GM18951 (cell line): Measurements from ENCODE around the gene ZFHX3.

Experiments
- POLR2A ChIP-seq: IDR thresholded peaks from 4 replicates; pipeline ENCODE4 v1.6.1; 2011; ENCODE audit warnings: mild to moderate bottlenecking; ENCODE audit not compliant: insufficient read length, insufficient read depth; ENCODE audit errors: extremely low read depth
- in situ Hi-C: fragments of 300-500 bp; cut with MboI; formaldehyde crosslinking; loops from one replicate; pipeline ENCODE4 v1.12.0; 2022; ENCODE audit warnings: low sequenced_read_pairs, mixed read lengths, inconsistent platforms; ENCODE audit not compliant: unreplicated experiment

The ZFHX3 gene

DNA sequence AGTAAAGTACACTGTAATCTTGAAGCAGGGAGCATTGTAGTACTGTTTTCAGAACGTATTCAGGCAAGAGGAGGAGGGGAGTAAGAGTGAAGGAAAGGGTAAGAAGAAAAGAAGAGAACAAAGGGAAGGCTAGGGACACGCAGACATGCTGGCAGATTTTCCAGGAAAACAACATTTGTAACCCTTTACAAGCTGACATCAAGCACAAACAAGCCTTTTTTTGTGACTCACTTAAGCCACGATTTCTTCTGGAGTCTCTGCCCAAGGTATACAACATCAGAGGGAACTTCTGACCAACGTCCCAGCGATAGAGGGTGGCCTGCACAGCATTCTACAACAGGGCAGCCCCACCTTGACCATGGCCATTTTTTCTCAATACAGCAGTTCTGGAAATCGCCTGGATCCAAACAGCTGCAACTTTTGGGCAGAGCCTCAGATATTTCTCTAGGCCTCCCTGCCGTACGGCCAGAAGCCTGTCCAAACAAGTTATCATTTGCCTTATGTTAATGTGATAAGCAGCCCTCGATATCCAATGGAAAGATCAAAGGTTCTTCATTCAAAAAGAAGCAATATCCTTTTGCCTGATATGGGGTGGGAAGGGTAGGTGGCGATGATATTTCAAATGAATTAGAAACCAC lies 247.3 kb downstream of the ZFHX3 start:
- in situ Hi-C loops, result no loop called here
- no peak for TF ChIP-seq POLR2A

DNA sequence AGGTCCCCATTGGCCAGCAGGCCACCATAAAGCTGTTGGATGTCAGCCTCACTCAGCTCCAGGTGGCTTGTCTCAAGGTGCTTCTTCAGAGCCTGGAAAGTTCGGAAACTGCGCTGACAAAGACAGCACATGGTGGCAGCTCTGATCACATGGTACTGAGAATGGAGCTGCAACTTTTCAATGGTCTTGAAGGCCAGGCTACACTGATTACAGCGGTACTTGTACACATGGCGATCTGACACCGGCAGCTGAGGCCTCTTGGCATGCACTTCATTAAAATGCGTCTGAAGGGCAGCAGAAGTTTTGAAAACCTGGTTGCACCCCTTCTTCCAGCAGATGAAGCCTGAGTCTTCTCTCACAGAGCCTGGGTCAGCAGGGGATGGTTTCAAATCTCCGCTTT lies 249.7 kb downstream of the ZFHX3 start:
- no peak for TF ChIP-seq POLR2A
- in situ Hi-C loops, result no loop called here

DNA sequence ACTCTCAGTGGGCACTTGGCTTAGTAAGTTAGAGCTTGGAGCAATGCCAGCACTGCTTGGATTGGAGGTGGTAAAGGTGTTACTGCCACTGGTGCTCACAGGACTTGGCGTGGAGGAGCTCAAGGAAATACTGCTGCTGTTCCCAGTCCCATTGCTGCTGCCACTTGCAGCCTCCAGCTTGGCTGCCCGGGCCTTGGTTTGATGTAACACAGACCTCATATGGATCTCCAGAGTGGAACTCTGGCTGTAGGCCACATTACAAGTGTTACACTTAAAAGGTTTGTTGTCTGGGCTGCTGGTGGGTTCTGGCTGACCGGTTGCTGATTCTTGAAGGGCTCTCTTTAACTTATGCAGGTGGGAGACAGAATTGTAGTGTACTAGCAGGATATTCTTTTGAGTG lies 250.3 kb downstream of the ZFHX3 start:
- in situ Hi-C loops, result no loop called here

DNA sequence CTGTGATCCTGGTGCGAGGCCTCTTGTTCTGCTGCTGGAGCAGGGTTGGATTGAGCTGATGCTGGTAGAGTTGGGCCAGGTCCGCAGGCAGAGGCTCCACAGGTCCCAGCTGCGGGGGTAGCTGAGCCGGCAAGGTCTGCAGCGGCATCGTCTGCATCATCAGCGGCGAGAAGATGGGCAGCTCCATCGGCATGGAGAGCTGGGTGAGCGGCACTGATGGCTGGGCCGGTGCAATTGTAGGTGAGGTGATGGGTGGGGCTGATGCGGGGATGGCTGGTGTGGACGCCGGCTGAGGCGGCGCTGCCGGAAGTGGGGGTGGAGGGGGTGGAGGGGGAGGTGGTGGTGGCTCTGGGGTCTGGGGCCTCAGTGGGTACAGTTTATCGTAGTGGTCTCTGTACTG lies 251.7 kb downstream of the ZFHX3 start:
- TF ChIP-seq POLR2A, result no peak
- in situ Hi-C loops, result no loop called here

More for the DNA sequence above, 250.3 kb downstream of the ZFHX3 start:
- no peak for TF ChIP-seq POLR2A

DNA sequence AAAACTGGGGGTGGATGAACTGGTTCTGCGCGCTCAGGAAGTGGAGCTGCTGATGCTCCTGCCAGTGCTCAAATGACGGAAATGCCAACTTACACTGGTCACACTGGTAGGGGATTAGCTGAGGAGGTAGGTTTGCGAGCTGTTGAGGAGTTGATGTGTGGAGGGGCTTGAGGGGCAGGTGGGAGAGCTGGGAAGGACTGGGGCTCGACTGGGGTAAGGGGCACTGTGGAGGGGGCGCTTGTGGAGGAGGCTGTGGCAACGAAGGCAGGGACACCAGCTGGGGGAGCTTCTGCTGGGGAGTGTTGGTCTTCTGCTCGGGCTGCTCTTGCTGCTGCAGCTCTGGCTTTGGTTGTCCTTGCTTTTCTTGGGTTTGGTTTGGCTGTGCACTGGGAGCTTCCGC lies 252.9 kb downstream of the ZFHX3 start:
- TF ChIP-seq POLR2A, result no peak
- in situ Hi-C loops, result no loop called here

DNA sequence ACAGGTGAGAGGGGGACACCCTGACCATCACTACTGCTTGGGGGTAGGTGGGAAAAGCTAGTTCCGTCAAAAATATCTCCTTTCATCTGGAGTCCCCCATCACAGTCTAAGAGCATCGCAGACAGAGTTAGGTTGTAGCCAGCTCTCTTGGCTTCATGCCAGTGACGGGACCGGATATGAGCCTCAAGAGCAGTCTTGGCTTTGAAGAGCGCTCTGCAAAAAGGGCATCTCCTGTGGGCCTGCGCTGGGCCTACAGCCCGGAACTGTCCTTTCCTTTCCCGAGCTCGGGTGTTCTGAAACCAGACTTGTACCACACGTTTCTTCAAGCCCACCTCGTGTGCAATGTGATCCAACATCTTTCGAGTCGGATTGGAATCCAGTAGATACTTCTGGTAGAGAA lies 253.6 kb downstream of the ZFHX3 start:
- TF ChIP-seq POLR2A, result no peak
- in situ Hi-C loops, result no loop called here

DNA sequence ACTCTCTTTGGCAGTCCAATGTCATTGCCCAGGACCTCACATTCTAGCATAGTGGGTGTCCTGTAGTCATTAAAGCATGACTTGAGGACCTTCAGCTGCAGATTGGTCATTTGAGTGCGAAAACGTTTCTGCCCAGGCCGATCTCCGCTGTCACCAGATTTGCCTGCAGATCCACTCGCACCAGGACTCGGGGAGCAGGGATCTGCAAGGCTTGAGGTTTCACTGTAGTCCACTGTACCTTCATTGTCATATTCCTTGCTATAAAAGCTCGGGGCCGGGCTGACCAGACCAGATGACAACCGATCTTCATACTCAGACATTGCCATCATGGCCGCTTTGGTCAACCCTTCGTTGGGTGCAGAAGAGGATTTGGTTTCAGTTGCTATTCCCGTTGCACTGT lies 254.2 kb downstream of the ZFHX3 start:
- no peak for TF ChIP-seq POLR2A
- in situ Hi-C loops, result no loop called here

DNA sequence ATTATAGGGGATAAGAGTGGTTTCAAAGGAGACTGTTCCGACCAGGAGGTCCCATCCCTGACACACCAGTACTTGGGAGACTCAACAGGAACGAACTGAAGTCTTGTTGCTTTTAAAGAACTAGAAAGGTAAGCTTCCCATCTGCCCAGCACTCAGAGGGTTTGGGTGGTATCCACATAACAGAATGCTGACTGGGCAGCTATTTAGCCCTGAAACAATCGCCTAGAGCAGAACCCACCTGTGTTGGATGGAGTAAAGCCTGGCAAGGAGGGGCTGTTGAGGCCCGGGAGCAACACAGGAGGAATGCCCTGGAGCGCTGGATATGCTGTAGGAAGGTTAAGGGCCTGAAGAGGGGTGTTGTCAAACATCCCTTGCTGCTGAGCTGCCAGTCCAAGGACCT lies 254.9 kb downstream of the ZFHX3 start:
- TF ChIP-seq POLR2A, result no peak
- in situ Hi-C loops, result no loop called here

DNA sequence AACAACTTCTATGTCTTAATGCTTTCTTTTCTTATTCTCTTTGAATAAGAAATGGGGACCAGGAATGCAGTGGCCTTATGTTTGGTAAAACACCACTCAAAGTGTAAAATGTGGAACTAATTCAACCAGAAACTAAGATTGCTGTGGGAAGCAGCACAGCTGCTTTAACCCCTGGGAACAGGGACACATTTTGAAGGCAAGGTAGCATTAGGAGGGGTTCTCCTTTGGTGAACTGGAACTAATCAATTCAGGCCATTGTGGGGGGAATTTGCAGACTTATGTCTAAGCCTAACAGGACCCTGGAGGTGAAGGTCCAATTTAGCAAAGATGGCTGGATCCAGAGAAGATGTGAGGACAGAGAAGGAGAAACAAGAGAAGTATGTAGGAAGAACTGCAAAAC lies 256.1 kb downstream of the ZFHX3 start:
- TF ChIP-seq POLR2A, result no peak

DNA sequence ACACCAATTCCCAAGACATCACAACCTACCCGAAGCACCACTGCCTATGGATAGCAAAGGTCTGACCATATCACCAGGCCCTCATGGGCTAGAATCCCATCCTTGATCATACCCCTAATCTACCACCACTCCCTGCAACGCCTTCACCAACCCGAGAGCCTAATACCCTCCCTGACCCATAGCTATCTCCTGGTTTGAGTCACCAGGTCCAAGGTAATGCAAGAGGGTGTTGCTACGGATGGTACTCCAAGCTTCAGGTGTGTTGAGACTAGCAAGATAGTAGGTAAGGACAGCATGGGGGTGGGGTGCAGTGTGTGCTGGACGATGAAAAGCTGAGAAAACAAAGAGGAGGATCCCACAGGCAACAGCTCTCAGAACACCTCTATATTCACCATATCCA lies 258.0 kb downstream of the ZFHX3 start:
- TF ChIP-seq POLR2A, result no peak
- in situ Hi-C loops, result no loop called here

More for the DNA sequence above, 256.1 kb downstream of the ZFHX3 start:
- in situ Hi-C loops, result no loop called here

DNA sequence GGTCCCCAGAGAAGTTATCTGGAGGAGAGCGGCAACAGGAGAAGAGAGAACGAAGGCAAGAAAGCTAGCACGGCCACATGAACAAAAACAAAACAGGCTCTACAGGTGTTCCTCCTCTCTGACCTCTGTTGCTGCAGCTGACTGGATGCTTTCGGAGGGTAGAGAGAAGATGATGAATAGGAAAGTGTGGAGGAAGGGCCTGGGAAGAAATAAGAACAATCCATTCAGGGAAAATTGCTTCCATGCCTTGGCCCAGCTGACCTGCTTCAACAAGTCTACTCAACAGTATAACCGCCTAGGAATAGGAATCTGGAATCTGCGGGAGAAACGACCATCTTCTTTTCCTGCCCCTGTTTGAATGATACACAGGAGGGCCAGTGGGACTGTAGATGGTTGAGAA lies 258.5 kb downstream of the ZFHX3 start:
- no peak for TF ChIP-seq POLR2A
- in situ Hi-C loops, result no loop called here

DNA sequence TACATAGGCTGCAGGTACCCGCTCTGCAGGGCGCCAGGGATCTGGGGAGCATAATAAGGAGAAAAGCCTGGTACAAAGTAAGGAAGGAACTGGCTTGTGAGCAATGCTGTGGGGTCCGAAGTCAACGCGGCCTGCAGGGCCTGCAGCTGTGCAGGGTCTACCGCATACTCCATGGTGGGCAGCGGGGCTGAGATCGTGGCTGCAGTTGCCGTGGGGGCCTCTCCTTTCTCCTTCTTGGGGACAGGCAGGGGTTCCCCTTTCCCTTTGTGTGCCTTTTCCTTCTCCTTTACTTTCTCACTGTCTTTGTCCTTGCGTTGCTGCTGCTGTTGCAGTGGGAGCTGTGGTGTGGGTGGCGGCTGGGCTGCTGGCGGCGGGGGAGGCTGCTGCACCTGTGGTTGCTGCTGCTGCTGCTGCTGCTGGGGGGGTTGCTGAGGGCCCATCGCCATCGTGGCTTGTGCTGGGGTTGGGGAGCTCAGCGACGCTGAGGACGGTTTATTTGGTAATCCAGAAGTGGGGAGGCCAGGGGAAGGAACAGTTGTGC lies 259.6 kb downstream of the ZFHX3 start:
- in situ Hi-C loops, result no loop called here
- no peak for TF ChIP-seq POLR2A

DNA sequence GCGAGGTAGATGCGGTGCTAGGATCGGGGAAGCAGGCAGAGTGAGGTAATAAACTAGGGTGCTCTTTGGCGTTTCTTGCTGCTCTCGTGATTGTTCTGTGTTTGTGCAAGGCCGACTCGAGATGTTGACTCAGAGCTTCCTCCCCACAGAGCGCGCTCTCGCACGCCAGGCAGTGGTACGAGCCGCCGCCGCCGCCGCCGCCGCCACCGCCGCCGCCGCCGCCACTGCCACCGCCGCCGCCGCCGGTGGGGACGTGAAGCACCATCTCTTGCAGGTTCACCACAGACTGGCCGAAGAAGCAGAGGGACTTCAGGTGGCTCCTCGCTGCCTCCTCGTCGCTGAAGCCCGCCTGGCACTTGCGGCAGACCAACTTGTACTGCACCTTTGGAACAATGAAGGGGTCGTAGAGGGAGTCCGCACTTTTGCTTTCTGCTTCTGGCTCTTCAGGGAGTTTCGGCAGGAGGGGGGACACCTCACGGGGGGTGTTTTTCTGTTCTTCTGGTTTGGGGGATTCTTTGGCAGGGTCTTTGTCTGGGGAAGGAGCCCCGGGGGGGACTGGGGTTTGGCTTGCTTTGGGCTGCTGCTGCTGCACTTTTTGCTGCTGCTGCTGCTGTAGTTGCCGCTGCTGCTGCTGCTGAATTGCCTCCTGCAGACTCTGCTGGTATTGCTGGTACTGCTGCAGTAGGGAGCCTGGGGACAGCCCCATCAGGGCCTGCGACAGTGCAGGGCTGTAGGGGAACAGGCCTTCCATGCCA lies 260.2 kb downstream of the ZFHX3 start:
- TF ChIP-seq POLR2A, result no peak
- in situ Hi-C loops, result no loop called here

DNA sequence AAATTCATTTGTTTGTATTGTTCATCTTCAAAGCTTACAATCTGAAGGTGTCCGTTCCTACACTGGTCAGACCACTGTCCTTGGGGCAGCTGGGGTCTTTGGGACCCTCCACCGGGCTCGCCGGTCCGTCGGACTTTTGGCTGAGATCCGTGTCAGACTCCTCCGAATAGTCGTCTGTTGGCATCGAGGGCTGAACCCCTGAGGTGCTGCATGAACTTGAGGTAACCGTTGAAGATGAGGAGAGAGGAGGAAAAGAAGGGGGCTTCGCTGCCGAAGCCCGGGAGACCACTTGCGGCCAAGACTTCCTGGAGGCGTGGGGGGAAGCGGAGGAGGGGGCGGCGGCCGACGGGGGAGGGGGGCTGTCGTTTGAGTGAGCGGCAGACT lies 260.8 kb downstream of the ZFHX3 start:
- in situ Hi-C loops, result no loop called here
- TF ChIP-seq POLR2A, result no peak

DNA sequence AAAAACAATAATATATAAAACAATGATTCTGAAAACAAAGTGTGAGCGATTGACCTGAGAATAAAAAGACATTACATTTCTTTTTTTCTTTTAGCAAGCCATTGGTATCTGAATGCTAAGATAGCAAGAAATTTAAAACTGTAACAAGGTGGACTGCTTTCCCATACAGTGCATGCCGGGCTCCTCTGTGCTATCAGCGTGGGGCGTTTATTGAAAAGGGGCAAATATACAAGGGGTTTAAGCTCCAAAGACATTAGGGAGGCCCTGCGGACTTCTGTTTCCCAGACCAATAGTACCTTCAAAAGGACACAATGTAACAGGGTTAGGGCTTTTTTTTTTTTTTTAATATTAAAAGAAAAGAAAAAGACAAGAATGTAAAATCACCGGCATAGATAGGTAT lies 261.3 kb downstream of the ZFHX3 start:
- in situ Hi-C loops, result no loop called here
- no peak for TF ChIP-seq POLR2A

DNA sequence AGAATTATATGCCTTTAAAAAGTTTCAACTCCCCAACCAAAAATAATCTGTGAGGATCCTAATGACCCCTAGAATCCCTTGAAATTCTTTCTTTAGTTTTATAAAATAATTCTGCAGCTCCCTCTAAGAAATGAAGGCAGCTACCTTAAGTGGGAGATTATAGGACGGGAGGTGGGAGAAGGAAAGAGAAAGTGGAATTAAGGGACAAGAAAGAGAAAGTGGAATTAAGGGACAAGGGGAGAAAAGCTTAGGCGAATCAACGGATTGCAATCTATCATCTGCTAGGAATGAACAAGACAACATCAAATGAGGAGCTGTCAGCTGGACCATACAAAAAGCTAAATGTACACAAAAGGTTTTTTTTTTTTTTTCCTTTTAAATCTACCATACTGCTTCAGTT lies 262.0 kb downstream of the ZFHX3 start:
- in situ Hi-C loops, result no loop called here
- TF ChIP-seq POLR2A, result no peak
